Measurements from ENCODE around the gene CD27.

CD27 gene

GRCh38 chr12:6470375-6471163 is 25.8 kb downstream of the CD27 start, which contains the start of gene VAMP1 (continued):
- TF ChIP-seq YY2 (tag by site-specific recombination; IDR thresholded peaks at IDR 0.05) (peak; percentile 54), ZFP69B (tag by site-specific recombination; IDR thresholded peaks at IDR 0.05) (peak; percentile 76), ZSCAN4 (tag by site-specific recombination; IDR thresholded peaks at IDR 0.05) (no peak), ZSCAN23 (tag by site-specific recombination; IDR thresholded peaks at IDR 0.05) (no peak), ZNF10 (tag by site-specific recombination; IDR thresholded peaks at IDR 0.05) (peak; percentile 76; the same call in 1 of the 2 replicates), REPIN1 (tag by site-specific recombination; IDR thresholded peaks at IDR 0.05; ENCODE audit: low read depth) (peak; percentile 93), SALL2 (tag by site-specific recombination; IDR thresholded peaks at IDR 0.05; ENCODE audit: borderline replicate concordance) (no peak), ZNF776 (tag by site-specific recombination; IDR thresholded peaks at IDR 0.05; ENCODE audit: borderline replicate concordance) (no peak), GLI4 (tag by site-specific recombination; IDR thresholded peaks at IDR 0.05) (peak; percentile 54; the same call in 1 of the 2 replicates), ZNF677 (tag by site-specific recombination; IDR thresholded peaks at IDR 0.05) (no peak), BCL6B (tag by site-specific recombination; IDR thresholded peaks at IDR 0.05) (no peak), FEZF1 (tag by site-specific recombination; IDR thresholded peaks at IDR 0.05) (peak; percentile 40; the same call in 1 of the 2 replicates), ZNF660 (tag by site-specific recombination; IDR thresholded peaks at IDR 0.05) (peak; percentile 84), AEBP2 (tag by site-specific recombination; IDR thresholded peaks at IDR 0.05; ENCODE audit: borderline replicate concordance) (no peak), ATF2 (tag by site-specific recombination; IDR thresholded peaks at IDR 0.05; ENCODE audit: low read depth) (no peak), ZNF155 (tag by site-specific recombination; IDR thresholded peaks at IDR 0.05) (no peak), ZNF785 (tag by site-specific recombination; IDR thresholded peaks at IDR 0.05) (0 out of 2 replicates have a peak, but pooled peaks have one; percentile 20), HOXA7 (CRISPR knock-in tag; IDR thresholded peaks at IDR 0.05; ENCODE audit: borderline replicate concordance) (no peak), ZNF324 (tag by site-specific recombination; IDR thresholded peaks at IDR 0.05) (peak; percentile 81; the same call in 1 of the 2 replicates), ZNF48 (tag by site-specific recombination; IDR thresholded peaks at IDR 0.05) (no peak), ZNF311 (tag by site-specific recombination; IDR thresholded peaks at IDR 0.05; ENCODE audit: borderline replicate concordance) (no peak), ZNF423 (tag by site-specific recombination; IDR thresholded peaks at IDR 0.05) (peak; percentile 86), ZNF707 (tag by site-specific recombination; IDR thresholded peaks at IDR 0.05) (no peak), ZNF449 (tag by site-specific recombination; IDR thresholded peaks at IDR 0.05) (peak; percentile 68; the same call in 1 of the 2 replicates), ZNF2 (tag by site-specific recombination; IDR thresholded peaks at IDR 0.05) (peak; percentile 88; the same call in 1 of the 2 replicates), ZNF843 (tag by site-specific recombination; IDR thresholded peaks at IDR 0.05) (peak; percentile 56), OSR2 (tag by site-specific recombination; IDR thresholded peaks at IDR 0.05) (no peak; the same call in 1 of the 2 replicates), GLI2 (tag by site-specific recombination; IDR thresholded peaks at IDR 0.05; ENCODE audit: borderline replicate concordance, low read depth) (no peak), ZNF16 (tag by site-specific recombination; IDR thresholded peaks at IDR 0.05; ENCODE audit: low read depth) (no peak), EGR2 (tag by site-specific recombination; IDR thresholded peaks at IDR 0.05; ENCODE audit: low read depth) (no peak; the same call in 1 of the 2 replicates), ZNF747 (tag by site-specific recombination; IDR thresholded peaks at IDR 0.05) (no peak; the same call in 1 of the 2 replicates), TRIM28 (IDR thresholded peaks at IDR 0.05; ENCODE audit: borderline replicate concordance, low read length) (peak; percentile 75; the same call in 1 of the 2 replicates), ZNF366 (tag by site-specific recombination; conservative IDR thresholded peaks at IDR 0.05) (peak; percentile 88), ZNF133 (tag by site-specific recombination; IDR thresholded peaks at IDR 0.05) (no peak), WT1 (tag by site-specific recombination; IDR thresholded peaks at IDR 0.05) (peak; percentile 47; the same call in 1 of the 2 replicates)
